Astrocyte (in vitro differentiated cells and primary cell): ENCODE measurements around the gene G2E3. TPM values are rescaled to one million over a fixed set of nuclear protein-coding genes. Genes with fewer than 3 reads are reported as not detected.

Experiments
- DNase-seq: peaks from one replicate; pipeline ENCODE4 v3.0.0-alpha.2; 2010; ENCODE audit warnings: low read depth
- FAIRE-seq: peaks from 2 replicates; lab custom pipeline; 2011; peaks lifted over from hg19 to GRCh38; lab: Jason Lieb, UNC
- H2AFZ ChIP-seq: 2 replicates; pipeline ENCODE4 v1.6.0; 2012; ENCODE audit warnings: low read depth, low read length, inconsistent platforms
- H3K27ac ChIP-seq: 2 replicates; pipeline ENCODE4 v1.5.1; 2011; ENCODE audit warnings: low read depth, low read length, inconsistent platforms
- H3K27me3 ChIP-seq: 2 replicates; pipeline ENCODE4 v1.6.0; 2011; ENCODE audit warnings: low read length, inconsistent platforms; ENCODE audit not compliant: insufficient read depth
- H3K36me3 ChIP-seq: 2 replicates; pipeline ENCODE4 v1.5.1; 2011; ENCODE audit warnings: low read length, inconsistent platforms; ENCODE audit not compliant: insufficient read depth
- H3K4me1 ChIP-seq: 2 replicates; pipeline ENCODE4 v1.5.1; 2011; ENCODE audit warnings: low read length, inconsistent platforms; ENCODE audit not compliant: insufficient read depth
- H3K4me2 ChIP-seq: 2 replicates; pipeline ENCODE4 v1.6.0; 2012; ENCODE audit warnings: low read length, inconsistent platforms
- H3K4me3 ChIP-seq: 2 replicates; pipeline ENCODE4 v1.5.1; 2011; ENCODE audit warnings: low read depth, mild to moderate bottlenecking, low read length, inconsistent platforms; ENCODE audit not compliant: insufficient read depth
- H3K79me2 ChIP-seq: 2 replicates; pipeline ENCODE4 v1.6.0; 2012; ENCODE audit warnings: mild to moderate bottlenecking, low read length, inconsistent platforms; ENCODE audit not compliant: insufficient read depth
- H3K9ac ChIP-seq: 2 replicates; pipeline ENCODE4 v1.6.0; 2012; ENCODE audit warnings: mild to moderate bottlenecking, low read length, inconsistent platforms
- H3K9me3 ChIP-seq: 2 replicates; pipeline ENCODE4 v1.5.1; 2012; ENCODE audit warnings: low read depth, mild to moderate bottlenecking, low read length, inconsistent platforms; ENCODE audit not compliant: insufficient read depth
- H4K20me1 ChIP-seq: 2 replicates; pipeline ENCODE4 v1.6.0; 2012; ENCODE audit warnings: low read length, inconsistent platforms; ENCODE audit not compliant: insufficient read depth
- H3K27ac Mint-ChIP-seq: one replicate; pipeline ENCODE4 v1.8.0; 2021; ENCODE audit warnings: mild to moderate bottlenecking, mixed read lengths; ENCODE audit not compliant: unreplicated experiment
- H3K27me3 Mint-ChIP-seq: one replicate; pipeline ENCODE4 v1.8.0; 2021; ENCODE audit warnings: low read depth, mixed read lengths; ENCODE audit not compliant: unreplicated experiment
- H3K36me3 Mint-ChIP-seq: one replicate; pipeline ENCODE4 v1.8.0; 2021; ENCODE audit warnings: low read depth, mixed read lengths; ENCODE audit not compliant: unreplicated experiment
- H3K4me1 Mint-ChIP-seq: one replicate; pipeline ENCODE4 v1.8.0; 2021; ENCODE audit warnings: low read depth, mixed read lengths; ENCODE audit not compliant: unreplicated experiment
- H3K4me3 Mint-ChIP-seq: one replicate; pipeline ENCODE4 v1.8.0; 2021; ENCODE audit warnings: mild to moderate bottlenecking, moderate library complexity, mixed read lengths; ENCODE audit not compliant: unreplicated experiment
- H3K9me3 Mint-ChIP-seq: one replicate; pipeline ENCODE4 v1.8.0; 2021; ENCODE audit warnings: mild to moderate bottlenecking, mixed read lengths; ENCODE audit not compliant: unreplicated experiment
- CTCF ChIP-seq: IDR thresholded peaks from 2 replicates; pipeline ENCODE4 v1.5.1; 2011; ENCODE audit warnings: low read depth, mild to moderate bottlenecking, inconsistent platforms, low read length, moderate library complexity; ENCODE audit not compliant: insufficient read depth
- EZH2 ChIP-seq: IDR thresholded peaks from 2 replicates; pipeline ENCODE4 v1.6.1; 2012; ENCODE audit warnings: mild to moderate bottlenecking, low read length, inconsistent platforms; ENCODE audit not compliant: insufficient read depth
- total RNA-seq: library from RNA; stranded (reverse); gene quantifications from 2 replicates; pipeline ENCODE4 v1.2.1, GENCODE V29; 2021

Gene G2E3
- total RNA-seq, 1 donor from 2014 or later: 22.4 TPM

GRCh38 chr14:30655658-30656057 lies 96.7 kb downstream of the G2E3 start:
- H3K4me2 ChIP-seq: no peak overlapping the region
- peaks cover 4% of the 10 kb centered on the region for H3K36me3 Mint-ChIP-seq
- no peak for TF ChIP-seq CTCF
- no peak for TF ChIP-seq EZH2
- H3K9me3 ChIP-seq: no peaks in the 10 kb centered on the region
- H3K4me3 ChIP-seq: no peak overlapping the region
- no peaks in the 10 kb centered on the region for H3K4me1 ChIP-seq
- no peaks in the 10 kb centered on the region for H3K79me2 ChIP-seq
- H3K27ac ChIP-seq: no peak overlapping the region
- DNase-seq: no peak
- no peak overlapping the region for H3K4me3 Mint-ChIP-seq
- peaks cover 42% of the 10 kb centered on the region for H3K36me3 ChIP-seq
- no peaks in the 10 kb centered on the region for H3K9me3 Mint-ChIP-seq
- FAIRE-seq: no peak
- no peak overlapping the region for H2AFZ ChIP-seq
- H3K27me3 ChIP-seq: no peaks in the 10 kb centered on the region
- H3K27me3 Mint-ChIP-seq: no peaks in the 10 kb centered on the region
- H4K20me1 ChIP-seq: peaks cover 36% of the 10 kb centered on the region
- no peaks in the 10 kb centered on the region for H3K4me1 Mint-ChIP-seq
- no peak overlapping the region for H3K9ac ChIP-seq
- no peak overlapping the region for H3K27ac Mint-ChIP-seq

GRCh38 chr14:30656190-30656632 lies 97.3 kb downstream of the G2E3 start:
- Mint-ChIP-seq H3K27ac (no peak overlapping the region), H3K4me1 (no peaks in the 10 kb centered on the region), H3K4me3 (no peak overlapping the region), H3K27me3 (no peaks in the 10 kb centered on the region), H3K36me3 (peaks cover 7% of the 10 kb centered on the region), H3K9me3 (no peaks in the 10 kb centered on the region)
- no peaks in the 10 kb centered on the region for H3K9me3 ChIP-seq
- H3K9ac ChIP-seq: no peak overlapping the region
- H2AFZ ChIP-seq: no peak overlapping the region
- H3K27ac ChIP-seq: no peak overlapping the region
- no peak overlapping the region for H3K4me2 ChIP-seq
- H4K20me1 ChIP-seq: peaks cover 36% of the 10 kb centered on the region
- peak; percentile 9 for FAIRE-seq
- no peaks in the 10 kb centered on the region for H3K79me2 ChIP-seq
- DNase-seq: peak; percentile 7
- H3K27me3 ChIP-seq: no peaks in the 10 kb centered on the region
- no peaks in the 10 kb centered on the region for H3K4me1 ChIP-seq
- peak; percentile 82 for TF ChIP-seq CTCF
- no peak for TF ChIP-seq EZH2
- no peak overlapping the region for H3K4me3 ChIP-seq
- H3K36me3 ChIP-seq: peaks cover 41% of the 10 kb centered on the region

GRCh38 chr14:30657050-30657449 lies 98.1 kb downstream of the G2E3 start:
- H3K27me3 Mint-ChIP-seq: no peaks in the 10 kb centered on the region
- no peak for DNase-seq
- no peak overlapping the region for H3K4me2 ChIP-seq
- no peaks in the 10 kb centered on the region for H3K4me1 ChIP-seq
- no peaks in the 10 kb centered on the region for H3K9me3 Mint-ChIP-seq
- no peaks in the 10 kb centered on the region for H3K4me1 Mint-ChIP-seq
- no peaks in the 10 kb centered on the region for H3K27me3 ChIP-seq
- FAIRE-seq: no peak
- no peaks in the 10 kb centered on the region for H3K79me2 ChIP-seq
- H3K9ac ChIP-seq: no peak overlapping the region
- peaks cover 36% of the 10 kb centered on the region for H4K20me1 ChIP-seq
- H3K36me3 ChIP-seq: peaks cover 35% of the 10 kb centered on the region
- peaks cover 8% of the 10 kb centered on the region for H3K36me3 Mint-ChIP-seq
- no peak overlapping the region for H3K4me3 ChIP-seq
- no peak overlapping the region for H3K27ac ChIP-seq
- TF ChIP-seq CTCF: no peak
- no peak for TF ChIP-seq EZH2
- H3K27ac Mint-ChIP-seq: no peak overlapping the region
- H3K9me3 ChIP-seq: no peaks in the 10 kb centered on the region
- no peak overlapping the region for H3K4me3 Mint-ChIP-seq
- no peak overlapping the region for H2AFZ ChIP-seq
